ENCODE data around the gene AGAP3. TPM values are rescaled to one million over a fixed set of nuclear protein-coding genes. Genes with fewer than 3 reads are reported as not detected.
"Not testable (repeated sequence)": the region's sequence is repeated elsewhere in the genome, so short reads cannot be mapped to it uniquely, and the experiment has no call there.

The AGAP3 gene
- total RNA-seq, 1 experiment from 2014 or later, result 138 TPM

DNA sequence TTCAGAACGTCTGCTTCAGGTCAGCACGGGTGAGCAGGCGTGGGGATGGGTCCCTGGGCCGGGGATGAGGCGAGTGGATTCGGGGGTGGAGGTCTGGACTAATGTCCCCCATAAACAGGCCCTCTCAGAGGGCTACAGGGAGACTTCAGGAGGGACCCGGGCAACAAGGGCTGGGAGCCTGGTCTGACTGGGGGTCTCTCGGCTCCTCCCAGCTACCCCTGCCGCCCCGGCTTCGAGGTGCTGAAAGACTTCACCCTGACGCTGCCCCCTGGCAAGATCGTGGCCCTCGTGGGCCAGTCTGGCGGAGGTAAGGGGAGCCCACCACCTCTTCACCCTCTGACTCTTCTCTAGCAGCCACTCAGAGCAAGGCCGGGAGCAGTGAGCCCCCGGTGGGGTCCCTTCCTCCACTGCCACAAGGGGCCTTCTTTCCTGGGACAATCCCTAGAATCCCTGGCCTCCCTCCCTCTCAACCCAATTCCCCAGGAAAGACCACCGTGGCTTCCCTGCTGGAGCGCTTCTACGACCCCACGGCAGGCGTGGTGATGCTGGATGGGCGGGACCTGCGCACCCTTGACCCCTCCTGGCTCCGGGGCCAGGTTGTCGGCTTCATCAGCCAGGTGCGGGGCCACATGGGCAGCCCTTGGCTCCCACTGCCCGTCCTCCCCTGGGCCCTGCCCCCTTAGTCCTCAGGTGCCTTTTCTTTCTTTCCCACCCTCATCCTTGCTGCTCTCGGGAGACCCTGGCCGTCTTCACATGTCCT, 45.5 kb upstream of the AGAP3 start:
- Mint-ChIP-seq H3K36me3 (ENCODE audit: insufficient read depth, unreplicated experiment) (peaks cover 24% of the 10 kb centered on the region), H3K4me1 (ENCODE audit: insufficient read depth, unreplicated experiment) (peaks cover 15% of the 10 kb centered on the region), H3K4me3 (ENCODE audit: unreplicated experiment) (no peak overlapping the region), H3K9me3 (ENCODE audit: unreplicated experiment) (no peaks in the 10 kb centered on the region), H3K27ac (ENCODE audit: low read depth, unreplicated experiment) (no peak overlapping the region), H3K27me3 (ENCODE audit: insufficient read depth, unreplicated experiment) (no peaks in the 10 kb centered on the region)
- TF ChIP-seq, protein P1, sequence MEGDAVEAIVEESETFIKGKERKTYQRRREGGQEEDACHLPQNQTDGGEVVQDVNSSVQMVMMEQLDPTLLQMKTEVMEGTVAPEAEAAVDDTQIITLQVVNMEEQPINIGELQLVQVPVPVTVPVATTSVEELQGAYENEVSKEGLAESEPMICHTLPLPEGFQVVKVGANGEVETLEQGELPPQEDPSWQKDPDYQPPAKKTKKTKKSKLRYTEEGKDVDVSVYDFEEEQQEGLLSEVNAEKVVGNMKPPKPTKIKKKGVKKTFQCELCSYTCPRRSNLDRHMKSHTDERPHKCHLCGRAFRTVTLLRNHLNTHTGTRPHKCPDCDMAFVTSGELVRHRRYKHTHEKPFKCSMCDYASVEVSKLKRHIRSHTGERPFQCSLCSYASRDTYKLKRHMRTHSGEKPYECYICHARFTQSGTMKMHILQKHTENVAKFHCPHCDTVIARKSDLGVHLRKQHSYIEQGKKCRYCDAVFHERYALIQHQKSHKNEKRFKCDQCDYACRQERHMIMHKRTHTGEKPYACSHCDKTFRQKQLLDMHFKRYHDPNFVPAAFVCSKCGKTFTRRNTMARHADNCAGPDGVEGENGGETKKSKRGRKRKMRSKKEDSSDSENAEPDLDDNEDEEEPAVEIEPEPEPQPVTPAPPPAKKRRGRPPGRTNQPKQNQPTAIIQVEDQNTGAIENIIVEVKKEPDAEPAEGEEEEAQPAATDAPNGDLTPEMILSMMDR (IDR thresholded peaks at IDR 0.05; ENCODE audit: unreplicated experiment), result no peak
- no TSS peak for BruUV-seq (replicated peaks)
- DNase-seq (ENCODE audit: unreplicated experiment), result no peak
- ChIA-PET CTCF (interaction anchor here (0.6 to 0.8 kb wide), 2 partner anchors 11 to 221 kb away, joined by 3 to 4 read pairs; no protein-coding TSS in a partner anchor), POLR2A (no interaction called here)
- intact Hi-C loops (cut with micrococcal nuclease), result no loop called here

DNA sequence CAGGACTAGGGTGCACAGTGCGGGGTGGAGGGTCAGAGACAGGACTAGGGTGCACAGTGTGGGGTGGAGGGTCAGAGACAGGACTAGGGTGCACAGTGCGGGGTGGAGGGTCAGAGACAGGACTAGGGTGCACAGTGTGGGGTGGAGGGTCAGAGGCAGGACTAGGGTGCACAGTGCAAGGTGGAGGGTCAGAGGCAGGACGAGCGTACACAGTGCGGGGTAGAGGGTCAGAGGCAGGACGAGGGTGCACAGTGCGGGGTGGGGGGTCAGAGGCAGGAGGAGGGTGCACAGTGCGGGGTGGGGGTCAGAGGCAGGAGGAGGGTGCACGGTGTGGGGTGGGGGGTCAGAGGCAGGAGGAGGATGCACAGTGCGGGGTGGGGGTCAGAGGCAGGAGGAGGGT, 42.8 kb upstream of the AGAP3 start:
- H3K9me3 Mint-ChIP-seq (ENCODE audit: unreplicated experiment); BruUV-seq (replicated peaks); H3K27ac Mint-ChIP-seq (ENCODE audit: low read depth, unreplicated experiment); intact Hi-C loops (cut with micrococcal nuclease); H3K27me3 Mint-ChIP-seq (ENCODE audit: insufficient read depth, unreplicated experiment); POLR2A ChIA-PET; CTCF ChIA-PET; H3K4me3 Mint-ChIP-seq (ENCODE audit: unreplicated experiment); DNase-seq (ENCODE audit: unreplicated experiment): not testable (repeated sequence)
- Mint-ChIP-seq H3K36me3 (ENCODE audit: insufficient read depth, unreplicated experiment) (peaks cover 17% of the 10 kb centered on the region), H3K4me1 (ENCODE audit: insufficient read depth, unreplicated experiment) (peaks cover 25% of the 10 kb centered on the region)

DNA sequence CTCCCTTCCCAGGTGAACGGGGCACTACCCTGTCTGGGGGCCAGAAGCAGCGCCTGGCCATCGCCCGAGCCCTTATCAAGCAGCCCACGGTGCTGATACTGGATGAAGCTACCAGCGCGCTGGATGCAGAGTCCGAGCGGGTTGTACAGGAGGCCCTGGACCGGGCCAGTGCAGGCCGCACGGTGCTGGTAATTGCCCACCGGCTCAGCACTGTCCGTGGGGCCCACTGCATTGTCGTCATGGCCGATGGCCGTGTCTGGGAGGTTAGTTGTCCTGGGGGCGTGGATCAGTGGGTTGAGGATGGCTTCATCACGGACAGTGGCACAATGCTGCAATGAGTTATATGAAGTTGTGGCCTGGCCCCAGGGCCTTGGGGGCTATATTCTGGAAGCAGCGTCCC, 42.3 kb upstream of the AGAP3 start:
- H3K27ac Mint-ChIP-seq (ENCODE audit: low read depth, unreplicated experiment), result no peak overlapping the region
- peaks cover 20% of the 10 kb centered on the region for H3K4me1 Mint-ChIP-seq (ENCODE audit: insufficient read depth, unreplicated experiment)
- no TSS peak for BruUV-seq (replicated peaks)
- ChIA-PET CTCF (no interaction called here), POLR2A (no interaction called here)
- TF ChIP-seq, protein P1 (IDR thresholded peaks at IDR 0.05; ENCODE audit: unreplicated experiment), result no peak
- H3K9me3 Mint-ChIP-seq (ENCODE audit: unreplicated experiment), result no peaks in the 10 kb centered on the region
- H3K27me3 Mint-ChIP-seq (ENCODE audit: insufficient read depth, unreplicated experiment), result no peaks in the 10 kb centered on the region
- peaks cover 17% of the 10 kb centered on the region for H3K36me3 Mint-ChIP-seq (ENCODE audit: insufficient read depth, unreplicated experiment)
- no peak for DNase-seq (ENCODE audit: unreplicated experiment)
- no peak overlapping the region for H3K4me3 Mint-ChIP-seq (ENCODE audit: unreplicated experiment)
- intact Hi-C loops (cut with micrococcal nuclease), result no loop called here

DNA sequence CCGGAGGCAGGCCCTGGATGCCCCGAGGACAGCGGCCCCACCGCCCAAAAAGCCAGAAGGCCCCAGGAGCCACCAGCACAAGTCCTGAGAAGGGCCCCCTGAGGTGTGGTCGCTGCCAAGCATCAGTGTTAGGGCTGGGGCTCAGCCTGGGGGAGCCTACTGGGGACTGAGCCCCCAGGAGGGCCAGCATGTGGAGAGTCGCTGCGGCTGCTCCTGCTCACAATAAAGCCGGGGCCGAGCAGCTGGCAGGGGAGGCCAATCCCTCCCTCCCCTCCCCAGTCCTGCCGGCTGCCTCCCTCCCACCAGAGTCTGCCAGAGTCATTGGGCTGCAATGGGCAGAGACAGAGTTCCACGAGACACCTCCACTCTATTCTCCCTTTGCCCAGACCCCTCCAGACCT, 41.0 kb upstream of the AGAP3 start:
- Mint-ChIP-seq H3K36me3 (ENCODE audit: insufficient read depth, unreplicated experiment) (peaks cover 9% of the 10 kb centered on the region), H3K4me1 (ENCODE audit: insufficient read depth, unreplicated experiment) (peaks cover 10% of the 10 kb centered on the region), H3K4me3 (ENCODE audit: unreplicated experiment) (no peak overlapping the region), H3K27me3 (ENCODE audit: insufficient read depth, unreplicated experiment) (no peaks in the 10 kb centered on the region), H3K27ac (ENCODE audit: low read depth, unreplicated experiment) (no peak overlapping the region), H3K9me3 (ENCODE audit: unreplicated experiment) (no peaks in the 10 kb centered on the region)
- intact Hi-C loops (cut with micrococcal nuclease), result no loop called here
- no TSS peak for BruUV-seq (replicated peaks)
- no peak for DNase-seq (ENCODE audit: unreplicated experiment)
- ChIA-PET CTCF (interaction anchor here (0.5 to 0.9 kb wide), 2 partner anchors 17 to 66 kb away, joined by 4 to 6 read pairs; partner anchors contain the start of gene ABCB8), POLR2A (no interaction called here)
- TF ChIP-seq, protein P1 (IDR thresholded peaks at IDR 0.05; ENCODE audit: unreplicated experiment), result no peak

Data from MCF 10A (cell line).